Esophagus mucosa (tissue), 1 donor: ENCODE data around the gene PRIM2. TPM values are rescaled to one million over a fixed set of nuclear protein-coding genes. Genes with fewer than 3 reads are reported as not detected.
A peak's percentile ranks its signal among the peaks of the same experiment; 100 is the strongest.
"Not testable (repeated sequence)": the region's sequence is repeated elsewhere in the genome, so short reads cannot be mapped to it uniquely, and the experiment has no call there.

Source experiments
- ATAC-seq: fragments of 200-7000 bp; cut with Tn5 transposase; one replicate; pipeline ENCODE4 v1.9.1; 2020
- total RNA-seq: library from RNA; stranded (reverse); gene quantifications from one replicate; pipeline ENCODE4 v1.2.4, GENCODE V29; 2023
- donor health status: DM: yes; HTN: yes; CAD: no.

PRIM2 gene
- total RNA-seq, 1 donor from 2014 or later, result 6.1 TPM

- not testable (repeated sequence) for ATAC-seq
Measured at GRCh38 chr6:57365076-57365583, 47.7 kb downstream of the PRIM2 start.

GRCh38 chr6:57368965-57369731 is 51.7 kb downstream of the PRIM2 start:
- ATAC-seq, result not testable (repeated sequence)

- not testable (repeated sequence) for ATAC-seq
Measured at GRCh38 chr6:57371779-57372178, 54.3 kb downstream of the PRIM2 start.

GRCh38 chr6:57374764-57375163 is 57.3 kb downstream of the PRIM2 start:
- ATAC-seq, result not testable (repeated sequence)

GRCh38 chr6:57376083-57376482 is 58.7 kb downstream of the PRIM2 start:
- ATAC-seq, result not testable (repeated sequence)

GRCh38 chr6:57389038-57389592 is 71.7 kb downstream of the PRIM2 start:
- ATAC-seq, result not testable (repeated sequence)

- not testable (repeated sequence) for ATAC-seq
Measured at GRCh38 chr6:57390818-57391217, 73.4 kb downstream of the PRIM2 start.

- not testable (repeated sequence) for ATAC-seq
Measured at GRCh38 chr6:57392047-57392446, 74.6 kb downstream of the PRIM2 start.

GRCh38 chr6:57419341-57419740 is 101.9 kb downstream of the PRIM2 start:
- ATAC-seq, result peak; percentile 50

- no peak for ATAC-seq
Measured at GRCh38 chr6:57421503-57421902, 104.1 kb downstream of the PRIM2 start.

GRCh38 chr6:57423468-57423867 is 106.0 kb downstream of the PRIM2 start:
- no peak for ATAC-seq

GRCh38 chr6:57431742-57432141 is 114.3 kb downstream of the PRIM2 start:
- ATAC-seq, result not testable (repeated sequence)

GRCh38 chr6:57432157-57432556 is 114.7 kb downstream of the PRIM2 start:
- ATAC-seq, result no peak

- ATAC-seq, result no peak
Measured at GRCh38 chr6:57432919-57433684, 115.7 kb downstream of the PRIM2 start.

GRCh38 chr6:57433790-57434189 is 116.4 kb downstream of the PRIM2 start:
- ATAC-seq, result not testable (repeated sequence)

- no peak for ATAC-seq
Measured at GRCh38 chr6:57434944-57435343, 117.5 kb downstream of the PRIM2 start.

GRCh38 chr6:57435475-57436160 is 118.2 kb downstream of the PRIM2 start:
- ATAC-seq, result no peak

GRCh38 chr6:57440735-57441134 is 123.3 kb downstream of the PRIM2 start:
- not testable (repeated sequence) for ATAC-seq

GRCh38 chr6:57442133-57442532 is 124.7 kb downstream of the PRIM2 start:
- ATAC-seq, result not testable (repeated sequence)

- ATAC-seq, result not testable (repeated sequence)
Measured at GRCh38 chr6:57443181-57443580, 125.8 kb downstream of the PRIM2 start.

GRCh38 chr6:57444787-57445186 is 127.4 kb downstream of the PRIM2 start:
- ATAC-seq, result not testable (repeated sequence)

- not testable (repeated sequence) for ATAC-seq
Measured at GRCh38 chr6:57445379-57445778, 127.9 kb downstream of the PRIM2 start.
